Measurements from ENCODE around the gene IDH2. TPM values are rescaled to one million over a fixed set of nuclear protein-coding genes. Genes with fewer than 3 reads are reported as not detected.

Gene IDH2
- total and polyA plus RNA-seq, 2 donors (not counting 3 experiments of a cell fraction or from before 2014, with no cell fraction given): 123 to 127 TPM

GRCh38 chr15:90058308-90058707 lies 44.0 kb downstream of the IDH2 start:
- ChIA-PET CTCF (interaction anchor here (1.1 kb wide), 1 partner anchor 184 kb away, joined by 3 read pairs; no protein-coding TSS in a partner anchor), POLR2A (no interaction called here)
- FAIRE-seq: no peak
- Histone ChIP-seq H3K27ac (ENCODE audit: insufficient read depth, low read depth, low read length) (no peak overlapping the region), H3K9ac (replicated peaks; ENCODE audit: extremely low read depth, insufficient read depth, low read length) (no peak overlapping the region), H3K4me2 (ENCODE audit: insufficient read depth, low read length) (no peak overlapping the region), H3K79me2 (ENCODE audit: control insufficient read depth, insufficient read depth, low read length) (peaks cover 8% of the 10 kb centered on the region), H3K4me3 (replicated peaks in 1 of 3; ENCODE audit: insufficient read depth in 1 of 3, low read depth in 1 of 3, low read length in 3 of 3) (no peak overlapping the region), H3K27me3 (ENCODE audit: control insufficient read depth in 2 of 2, insufficient read depth in 2 of 2, low read length in 2 of 2) (no peaks in the 10 kb centered on the region), H3K36me3 (ENCODE audit: control insufficient read depth in 2 of 2, extremely low read depth in 1 of 2, insufficient read depth in 2 of 2, low read length in 2 of 2) (no peaks in the 10 kb centered on the region), H3K9me1 (replicated peaks; ENCODE audit: control insufficient read depth, extremely low read depth, insufficient read depth, low read length) (no peaks in the 10 kb centered on the region), H4K20me1 (replicated peaks; ENCODE audit: control insufficient read depth, extremely low read depth, insufficient read depth, low read length) (no peaks in the 10 kb centered on the region), H3K9me3 (replicated peaks; ENCODE audit: control insufficient read depth, insufficient read depth, low read length) (no peaks in the 10 kb centered on the region), H3K4me1 (ENCODE audit: control insufficient read depth, extremely low read depth, insufficient read depth, low read length) (peaks cover 12% of the 10 kb centered on the region), H2AFZ (ENCODE audit: low read depth, low read length) (no peak overlapping the region)
- no TSS peak for BruUV-seq (replicated peaks)
- no peak for DNase-seq (ENCODE audit: low read depth, low spot score)
- dilution Hi-C loops (cut with MboI; ENCODE audit: extremely low pct_ligation_motif_present, low sequenced_read_pairs) (no loop called here), intact Hi-C loops (cut with micrococcal nuclease) (no loop called here)
- TF ChIP-seq POLR2AphosphoS5 (IDR thresholded peaks at IDR 0.05; ENCODE audit: insufficient read depth, low read depth, low read length): no peak
- no peak for TF ChIP-seq POLR2A (IDR thresholded peaks at IDR 0.05; ENCODE audit: low read depth, low read length)
- TF ChIP-seq CTCF (IDR thresholded peaks at IDR 0.05; ENCODE audit: extremely low read depth in 1 of 2, insufficient read depth in 1 of 2, low read depth in 1 of 2, low read length in 2 of 2): no peak
- TF ChIP-seq JUN (IDR thresholded peaks at IDR 0.05; ENCODE audit: borderline replicate concordance, insufficient read depth, insufficient read length, low read depth): no peak
- no peak for TF ChIP-seq MYC (IDR thresholded peaks at IDR 0.05; ENCODE audit: low read depth, low read length)
- TF ChIP-seq MAX (IDR thresholded peaks at IDR 0.05; ENCODE audit: insufficient read depth, insufficient read length): no peak
- no peak for TF ChIP-seq EZH2 (IDR thresholded peaks at IDR 0.05; ENCODE audit: borderline replicate concordance, low read depth, low read length, severe bottlenecking)
- TF ChIP-seq GATA2 (IDR thresholded peaks at IDR 0.05; ENCODE audit: insufficient read depth, insufficient read length, low read depth, low read length): no peak
- TF ChIP-seq FOS (IDR thresholded peaks at IDR 0.05; ENCODE audit: borderline replicate concordance, insufficient read depth, low read length): no peak

Data from endothelial cell of umbilical vein (primary cell).